ENCODE measurements around the gene ZBTB16.

The ZBTB16 gene

GRCh38 chr11:114057605-114058004, 1.9 kb upstream of the ZBTB16 start:
- no peaks in the 10 kb centered on the region for H3K9me3 ChIP-seq (ENCODE audit: control insufficient read depth, insufficient read depth, low read depth, low read length)
- ChIA-PET CTCF (interaction anchor here (1.0 to 1.1 kb wide), 2 partner anchors 18 to 205 kb away, joined by 3 read pairs; no protein-coding TSS in a partner anchor), POLR2A (interaction anchor here (0.6 kb wide), 1 partner anchor 147 kb away, joined by 5 read pairs; no protein-coding TSS in a partner anchor)
- H3K36me3 ChIP-seq (ENCODE audit: control insufficient read depth in 2 of 2, insufficient read depth in 1 of 2, low read length in 2 of 2) = no peaks in the 10 kb centered on the region
- TF ChIP-seq SCRT1 (tag by site-specific recombination; IDR thresholded peaks at IDR 0.05; ENCODE audit: borderline replicate concordance) (peak; percentile 75; the same call in 1 of the 2 replicates), ZFP3 (tag by site-specific recombination; IDR thresholded peaks at IDR 0.05; ENCODE audit: low read depth) (no peak), ZFP69B (tag by site-specific recombination; IDR thresholded peaks at IDR 0.05) (no peak), ZNF335 (tag by site-specific recombination; conservative IDR thresholded peaks at IDR 0.05) (0 out of 2 replicates have a peak, but pooled peaks have one; percentile 39), OSR2 (tag by site-specific recombination; IDR thresholded peaks at IDR 0.05) (0 out of 2 replicates have a peak, but pooled peaks have one; percentile 19), ZBTB8A (tag by site-specific recombination; IDR thresholded peaks at IDR 0.05) (0 out of 2 replicates have a peak, but pooled peaks have one; percentile 5), SCRT2 (tag by site-specific recombination; IDR thresholded peaks at IDR 0.05) (peak; percentile 88), ZNF366 (tag by site-specific recombination; conservative IDR thresholded peaks at IDR 0.05) (0 out of 2 replicates have a peak, but pooled peaks have one; percentile 18), FEZF1 (tag by site-specific recombination; IDR thresholded peaks at IDR 0.05) (peak; percentile 2; the same call in 1 of the 2 replicates), ZNF76 (tag by site-specific recombination; IDR thresholded peaks at IDR 0.05; ENCODE audit: borderline replicate concordance, low read depth) (no peak)
- no peak overlapping the region for H3K27ac ChIP-seq (ENCODE audit: extremely low read depth, low read depth, low read length)
- H3K4me3 ChIP-seq (ENCODE audit: low read depth, low read length) = no peak overlapping the region
- H3K4me1 ChIP-seq (ENCODE audit: control insufficient read depth, insufficient read depth, low read length) = no peaks in the 10 kb centered on the region; the same call in 1 of the 2 replicates

GRCh38 chr11:114058026-114058706, 1.3 kb upstream of the ZBTB16 start:
- Histone ChIP-seq H3K4me1 (ENCODE audit: control insufficient read depth, insufficient read depth, low read length) (no peaks in the 10 kb centered on the region; the same call in 1 of the 2 replicates), H3K27ac (ENCODE audit: extremely low read depth, low read depth, low read length) (no peak overlapping the region), H3K4me3 (ENCODE audit: low read depth, low read length) (no peak overlapping the region), H3K9me3 (ENCODE audit: control insufficient read depth, insufficient read depth, low read depth, low read length) (no peaks in the 10 kb centered on the region), H3K36me3 (ENCODE audit: control insufficient read depth in 2 of 2, insufficient read depth in 1 of 2, low read length in 2 of 2) (peaks cover 0 to 1% of the 10 kb centered on the region in 2 experiments; a peak in 1 of 3 replicates)
- ChIA-PET POLR2A (interaction anchor here (0.6 kb wide), 1 partner anchor 148 kb away, joined by 5 read pairs; no protein-coding TSS in a partner anchor), CTCF (interaction anchor here (0.6 to 1.2 kb wide), 5 partner anchors 8 to 790 kb away, joined by 3 to 4 read pairs (median 3); no protein-coding TSS in a partner anchor)
- TF ChIP-seq ZIC2 (tag by site-specific recombination; IDR thresholded peaks at IDR 0.05) (0 out of 2 replicates have a peak, but pooled peaks have one; percentile 8), HOXC10 (CRISPR knock-in tag; IDR thresholded peaks at IDR 0.05) (no peak), ZNF398 (tag by site-specific recombination; IDR thresholded peaks at IDR 0.05) (no peak)

GRCh38 chr11:114058871-114059277, 637 bp upstream of the ZBTB16 start:
- POLR2A ChIA-PET = interaction anchor here (0.7 to 1.9 kb wide), 3 partner anchors 11 to 129 kb away, joined by 3 to 8 read pairs (median 3); no protein-coding TSS in a partner anchor
- peak overlapping the region; percentile 13 for H3K4me3 ChIP-seq (ENCODE audit: low read depth, low read length)
- no peaks in the 10 kb centered on the region; the same call in 1 of the 2 replicates for H3K4me1 ChIP-seq (ENCODE audit: control insufficient read depth, insufficient read depth, low read length)
- H3K27ac ChIP-seq (ENCODE audit: extremely low read depth, low read depth, low read length) = peak overlapping the region; percentile 12; the same call in 1 of the 2 replicates
- CTCF ChIA-PET = interaction anchor here (0.6 to 1.2 kb wide), 4 partner anchors 8 to 789 kb away, joined by 3 to 4 read pairs (median 4); no protein-coding TSS in a partner anchor
- TF ChIP-seq ZNF248 (tag by site-specific recombination; IDR thresholded peaks at IDR 0.05) (no peak), ZNF518A (tag by site-specific recombination; conservative IDR thresholded peaks at IDR 0.05; ENCODE audit: low read depth) (no peak), ZNF792 (tag by site-specific recombination; IDR thresholded peaks at IDR 0.05) (no peak), ZNF843 (tag by site-specific recombination; IDR thresholded peaks at IDR 0.05) (no peak)
- peaks cover 0 to 8% of the 10 kb centered on the region in 2 experiments; a peak in 1 of 3 replicates for H3K36me3 ChIP-seq (ENCODE audit: control insufficient read depth in 2 of 2, insufficient read depth in 1 of 2, low read length in 2 of 2)
- H3K9me3 ChIP-seq (ENCODE audit: control insufficient read depth, insufficient read depth, low read depth, low read length) = no peaks in the 10 kb centered on the region

Data from HEK293 (cell line).